ENCODE results near the gene CORO1C.
"Not testable (repeated sequence)": the region's sequence is repeated elsewhere in the genome, so short reads cannot be mapped to it uniquely, and the experiment has no call there.

The CORO1C gene

GRCh38 chr12:108752387-108752786 lies 21.1 kb upstream of the CORO1C start:
- no peak for DNase-seq

DNA sequence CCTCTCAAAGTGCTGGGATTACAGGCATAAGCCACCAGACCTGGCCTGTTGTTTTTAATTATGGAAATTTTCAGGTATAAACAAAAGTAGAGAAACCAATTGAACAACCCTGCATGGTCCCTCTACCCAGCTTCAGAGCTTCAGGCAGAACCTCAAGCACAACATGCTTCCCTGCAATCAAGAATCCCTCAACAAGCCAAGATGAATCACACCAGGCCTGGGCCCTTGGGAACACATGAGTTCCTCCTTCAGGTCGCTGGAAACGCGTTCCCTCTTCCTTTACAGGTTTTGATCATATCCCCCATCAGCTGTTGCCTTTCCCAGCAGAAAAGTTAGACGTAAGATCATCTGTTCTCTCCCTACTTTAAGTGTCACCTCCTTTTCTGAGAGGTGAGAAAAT lies 20.5 kb upstream of the CORO1C start:
- DNase-seq = no peak

DNA sequence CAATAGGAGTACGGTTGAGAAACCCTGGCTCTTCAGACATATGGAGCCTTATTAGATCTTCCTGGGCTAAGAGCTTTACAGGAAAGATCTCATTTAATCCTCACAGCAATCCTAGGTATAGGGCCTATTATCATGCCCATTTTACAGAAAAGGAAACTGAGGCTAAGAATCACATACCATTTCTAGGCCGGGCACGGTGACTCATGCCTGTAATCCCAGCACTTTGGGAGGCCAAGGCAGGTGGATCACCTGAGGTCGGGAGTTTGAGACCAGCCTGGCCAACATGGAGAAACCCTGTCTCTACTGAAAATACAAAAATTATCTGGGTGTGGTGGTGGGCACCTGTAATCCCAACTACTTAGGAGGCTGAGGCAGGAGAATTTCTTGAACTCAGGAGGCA lies 19.7 kb upstream of the CORO1C start:
- DNase-seq = not testable (repeated sequence)

DNA sequence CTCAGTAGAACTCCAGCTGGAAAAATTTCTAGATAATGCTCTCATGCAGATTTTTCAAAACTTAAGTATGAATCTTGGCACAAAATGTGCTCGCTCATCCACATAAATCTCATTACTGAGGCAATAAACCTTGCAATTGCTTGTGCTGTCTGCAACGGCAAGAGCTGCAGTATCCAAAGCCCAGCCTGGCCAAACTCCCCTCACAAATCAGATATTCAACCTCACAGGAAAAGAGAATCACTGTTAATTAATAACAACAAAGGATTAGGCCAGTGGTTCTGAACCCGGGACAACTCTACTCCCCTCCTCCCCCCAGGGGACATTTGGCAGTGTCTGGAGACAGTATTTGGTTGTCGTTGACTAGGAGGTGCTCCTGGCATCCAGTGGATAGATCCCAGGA lies 19.2 kb upstream of the CORO1C start:
- no peak for DNase-seq

DNA sequence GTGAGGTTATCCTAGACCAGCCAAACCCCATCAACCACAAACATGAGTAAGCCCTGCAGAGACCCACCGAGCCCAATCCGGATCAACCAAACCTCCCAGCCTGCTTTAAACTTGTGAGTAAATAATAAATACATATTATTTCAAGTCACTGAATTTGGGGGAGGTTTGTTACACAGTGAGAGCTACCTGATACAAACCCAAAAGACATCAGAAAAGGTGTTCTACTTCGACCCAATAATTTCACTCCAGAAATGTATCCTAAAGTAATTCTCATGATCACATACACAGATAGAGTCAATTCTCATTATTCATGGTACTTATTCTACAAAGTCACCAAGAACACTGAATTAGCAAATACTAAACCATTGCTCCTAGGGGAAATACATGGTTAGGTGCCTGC lies 16.2 kb upstream of the CORO1C start:
- no peak for DNase-seq

- DNase-seq = no peak
Observed at GRCh38 chr12:108745641-108746040, 14.3 kb upstream of the CORO1C start.

GRCh38 chr12:108744021-108744897 lies 12.9 kb upstream of the CORO1C start:
- no peak for DNase-seq

DNA sequence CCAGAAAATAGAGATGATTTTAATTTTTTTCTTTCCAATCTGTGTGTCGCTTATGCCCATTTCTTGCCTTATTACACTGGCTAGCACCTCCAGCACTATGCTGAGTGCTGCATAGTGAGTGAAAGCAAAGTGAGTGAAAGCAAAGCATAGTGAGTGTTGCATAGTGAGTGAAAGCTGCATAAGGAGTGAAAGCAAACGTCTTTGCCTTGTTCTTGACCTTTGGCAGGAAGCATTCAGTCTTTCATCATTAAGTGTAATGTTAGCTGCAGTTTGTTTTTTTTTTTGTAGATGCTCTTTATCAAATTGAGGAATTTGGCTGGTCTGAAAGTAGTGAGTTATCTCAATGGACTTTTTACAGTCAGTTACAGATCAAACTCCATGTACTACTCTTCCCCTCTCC lies 6.9 kb upstream of the CORO1C start:
- DNase-seq = no peak

DNA sequence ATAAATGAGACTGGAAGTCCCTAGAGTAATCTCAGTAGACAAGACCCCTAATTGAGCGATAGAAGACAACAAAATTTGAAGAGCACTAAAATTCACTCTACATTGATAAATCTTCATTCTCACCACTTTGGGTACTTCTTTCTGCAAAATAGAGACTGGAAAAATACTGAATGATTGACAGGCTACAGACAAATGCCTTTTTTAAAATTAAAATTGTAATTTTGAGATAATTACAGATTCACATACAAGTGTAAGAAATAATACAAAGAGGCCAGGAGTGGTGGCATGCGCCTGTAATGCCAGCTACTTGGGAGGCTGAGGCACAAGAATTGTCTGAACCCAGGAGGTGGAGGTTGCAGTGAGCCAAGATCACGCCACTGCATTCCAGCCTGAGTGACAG lies 4.5 kb upstream of the CORO1C start:
- no peak for DNase-seq

- DNase-seq = peak; percentile 24
Observed at GRCh38 chr12:108734200-108734906, 3.0 kb upstream of the CORO1C start.

GRCh38 chr12:108733230-108733531 lies 1.9 kb upstream of the CORO1C start:
- DNase-seq = not testable (repeated sequence)

GRCh38 chr12:108732489-108733229 lies 1.3 kb upstream of the CORO1C start:
- DNase-seq = peak; percentile 5

DNA sequence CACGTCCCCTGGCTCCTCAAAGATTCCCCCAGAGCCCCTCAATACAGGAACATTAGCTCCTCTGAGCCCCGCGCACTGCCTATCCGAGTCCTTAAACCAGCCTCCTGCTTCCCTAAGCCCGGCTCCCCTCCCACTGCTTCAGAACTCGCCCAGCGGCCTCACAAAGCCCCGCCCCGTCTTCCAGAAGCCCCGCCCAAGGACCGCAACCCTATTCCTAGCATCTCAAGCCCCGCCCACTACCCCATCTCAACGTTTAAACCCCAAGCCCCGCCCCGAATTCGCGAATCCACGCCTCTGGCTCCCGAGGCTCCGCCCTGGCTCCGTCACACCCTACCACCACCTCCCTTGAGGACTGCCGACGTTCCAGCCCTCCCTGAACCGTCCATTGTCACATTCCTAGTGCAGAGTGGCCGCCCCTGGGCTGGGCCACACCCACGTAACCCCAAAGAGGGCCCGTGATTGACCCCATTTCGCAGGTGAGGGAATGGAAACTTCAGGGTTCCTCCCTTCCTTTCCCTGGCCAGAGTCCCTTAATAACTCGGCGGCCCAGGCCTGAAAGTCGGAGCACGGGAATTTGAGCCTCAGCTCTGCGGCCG lies 646 bp upstream of the CORO1C start:
- peak; percentile 97 for DNase-seq

- DNase-seq = peak; percentile 27
Observed at GRCh38 chr12:108730365-108731104, 783 bp downstream of the CORO1C start.

GRCh38 chr12:108729612-108730364 lies 1.5 kb downstream of the CORO1C start:
- DNase-seq = no peak

GRCh38 chr12:108728820-108729611 lies 2.3 kb downstream of the CORO1C start:
- DNase-seq = no peak

- DNase-seq = no peak
Observed at GRCh38 chr12:108727868-108728735, 3.2 kb downstream of the CORO1C start.

DNA sequence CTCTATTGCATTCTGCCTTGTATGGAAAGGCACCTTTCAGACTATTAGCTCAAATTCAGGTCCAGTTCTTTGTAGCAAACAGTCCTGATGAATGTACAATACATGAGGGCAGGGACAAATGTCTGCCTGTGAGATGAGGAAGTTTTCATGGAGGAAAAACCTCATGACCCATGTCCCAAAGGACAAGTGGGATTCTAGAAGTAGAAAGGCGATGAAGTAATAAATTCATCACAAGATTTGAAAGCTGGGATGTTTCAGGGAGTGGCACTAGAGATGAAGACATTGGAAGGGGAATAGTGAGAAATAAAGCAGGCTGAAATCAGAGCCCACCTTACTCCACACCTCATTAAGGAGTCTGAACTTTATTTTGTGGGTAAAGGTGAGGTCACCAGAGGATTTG lies 4.2 kb downstream of the CORO1C start:
- DNase-seq = no peak

- no peak for DNase-seq
Observed at GRCh38 chr12:108724890-108725151, 6.5 kb downstream of the CORO1C start.

Measured in CD4-positive, alpha-beta T cell treated with Interleukin-10 for 1 hour (primary cell).